Skeletal muscle satellite cell (primary cell): ENCODE measurements around the gene HOXC10. TPM values are rescaled to one million over a fixed set of nuclear protein-coding genes. Genes with fewer than 3 reads are reported as not detected.
A peak's percentile ranks its signal among the peaks of the same experiment; 100 is the strongest.

ENCODE experiments used
- H3K27me3 ChIP-seq: 2 replicates; pipeline ENCODE4 v1.7.0; 2013; ENCODE audit warnings: low read length; ENCODE audit not compliant: control insufficient read depth, insufficient read depth
- H3K36me3 ChIP-seq: 2 replicates; pipeline ENCODE4 v1.7.0; 2013; ENCODE audit warnings: mild to moderate bottlenecking, control low read depth, low read length; ENCODE audit not compliant: insufficient read depth
- H3K4me1 ChIP-seq: 2 replicates; pipeline ENCODE4 v1.7.0; 2013; ENCODE audit warnings: low read length; ENCODE audit not compliant: control insufficient read depth, insufficient read depth
- H3K4me2 ChIP-seq: 2 replicates; pipeline ENCODE4 v1.7.0; 2013; ENCODE audit warnings: mild to moderate bottlenecking, low read length
- H3K4me3 ChIP-seq: 2 replicates; pipeline ENCODE4 v1.7.0; 2013; ENCODE audit warnings: low read length
- H3K9ac ChIP-seq: 2 replicates; pipeline ENCODE4 v1.7.0; 2013; ENCODE audit warnings: mild to moderate bottlenecking, low read depth, low read length, moderate library complexity
- H3K9me3 ChIP-seq: replicated peaks from 2 replicates; pipeline ENCODE4 v1.7.0; 2013; ENCODE audit warnings: mild to moderate bottlenecking, control low read depth, low read length
- small RNA-seq: library from RNA; depleted of rRNA; stranded (forward); fragments of <200 nt; gene quantifications from one replicate; pipeline ENCODE3, GENCODE V24; 2012

The HOXC10 gene

DNA sequence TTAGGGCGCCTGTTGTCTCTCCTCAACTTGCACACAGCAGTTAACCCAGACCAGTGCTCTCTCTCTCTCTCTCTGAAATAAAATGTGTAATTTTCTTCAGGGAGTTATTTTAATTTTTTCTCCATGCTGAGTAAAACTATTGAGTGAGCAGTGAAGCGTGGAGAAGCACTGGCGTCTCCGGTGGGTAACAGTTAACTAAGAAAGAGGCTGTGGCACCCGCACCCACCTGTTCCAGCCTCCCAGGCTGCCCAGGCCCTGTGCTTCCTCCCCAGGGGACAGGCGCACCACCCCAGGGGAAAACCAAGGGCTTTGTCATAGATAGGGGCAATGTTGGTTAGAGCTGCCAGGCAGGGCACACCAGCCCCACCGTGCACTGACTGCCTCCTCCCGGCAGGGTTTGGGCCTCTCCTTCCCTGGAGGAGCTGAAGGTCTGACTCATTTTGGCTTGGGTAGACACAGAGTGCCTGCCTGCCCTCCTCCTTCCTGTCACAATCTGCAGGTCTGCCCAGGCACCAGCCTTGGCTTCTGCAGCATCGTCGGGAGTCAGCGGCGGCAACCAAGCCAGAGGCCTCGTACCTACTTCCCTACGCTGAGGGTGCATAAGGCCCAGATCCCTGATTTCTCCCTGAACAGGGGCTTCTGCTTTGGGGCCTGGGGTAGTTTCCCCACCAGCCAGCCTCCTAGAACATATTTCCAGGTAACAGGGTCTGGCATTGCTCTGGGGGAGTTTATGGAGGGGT, 51.8 kb downstream of the HOXC10 start:
- Histone ChIP-seq H3K4me1 (peaks cover 28% of the 10 kb centered on the region), H3K36me3 (peaks cover 7% of the 10 kb centered on the region), H3K4me2 (peak overlapping the region; percentile 2), H3K9ac (no peak overlapping the region), H3K27me3 (no peaks in the 10 kb centered on the region), H3K4me3 (no peak overlapping the region), H3K9me3 (no peaks in the 10 kb centered on the region)

DNA sequence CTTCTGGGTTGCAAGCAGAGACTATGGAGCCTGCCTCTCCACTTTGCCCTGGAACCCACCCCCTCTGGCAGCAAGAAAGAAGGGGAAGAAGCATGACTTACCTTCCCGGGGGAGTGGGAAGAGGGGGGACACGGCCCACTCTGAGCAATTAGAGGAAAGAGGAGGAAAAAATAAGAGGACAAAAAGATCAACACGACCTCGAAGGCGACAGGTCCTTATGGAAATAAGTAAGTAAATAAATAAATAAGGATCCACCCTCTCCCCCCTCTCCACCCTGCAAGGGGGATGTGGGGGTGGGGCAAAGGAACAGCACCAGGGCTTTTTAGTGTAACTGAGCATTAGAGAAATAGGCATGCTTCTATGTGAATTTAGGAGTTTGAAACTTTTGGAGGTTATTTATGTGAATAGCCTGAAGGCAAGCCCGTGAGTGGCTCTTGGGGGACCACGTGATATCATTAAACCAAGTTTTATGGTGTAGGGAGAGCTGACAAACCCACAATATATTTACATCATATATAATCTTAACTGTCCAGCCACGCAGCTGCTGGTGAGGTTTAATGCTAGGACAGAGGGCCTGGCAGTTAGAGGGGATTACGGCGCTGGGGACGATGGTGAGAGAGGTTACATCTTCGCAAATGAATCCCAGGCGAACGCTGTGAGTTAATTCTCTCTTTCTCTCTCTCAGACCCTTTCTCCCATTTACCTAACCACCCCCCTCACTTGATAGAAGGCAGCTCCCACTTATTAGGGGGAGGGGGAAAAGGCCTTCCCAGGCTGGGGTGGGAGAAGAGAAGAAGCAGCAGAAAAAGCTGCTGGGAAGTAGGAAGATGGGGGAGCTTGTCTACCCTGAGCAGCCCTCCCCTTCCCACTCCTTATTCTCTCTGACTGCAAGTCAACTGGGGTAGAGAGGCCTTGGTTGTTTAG, 52.7 kb downstream of the HOXC10 start:
- Histone ChIP-seq H3K27me3 (no peaks in the 10 kb centered on the region), H3K36me3 (peaks cover 3% of the 10 kb centered on the region)

DNA sequence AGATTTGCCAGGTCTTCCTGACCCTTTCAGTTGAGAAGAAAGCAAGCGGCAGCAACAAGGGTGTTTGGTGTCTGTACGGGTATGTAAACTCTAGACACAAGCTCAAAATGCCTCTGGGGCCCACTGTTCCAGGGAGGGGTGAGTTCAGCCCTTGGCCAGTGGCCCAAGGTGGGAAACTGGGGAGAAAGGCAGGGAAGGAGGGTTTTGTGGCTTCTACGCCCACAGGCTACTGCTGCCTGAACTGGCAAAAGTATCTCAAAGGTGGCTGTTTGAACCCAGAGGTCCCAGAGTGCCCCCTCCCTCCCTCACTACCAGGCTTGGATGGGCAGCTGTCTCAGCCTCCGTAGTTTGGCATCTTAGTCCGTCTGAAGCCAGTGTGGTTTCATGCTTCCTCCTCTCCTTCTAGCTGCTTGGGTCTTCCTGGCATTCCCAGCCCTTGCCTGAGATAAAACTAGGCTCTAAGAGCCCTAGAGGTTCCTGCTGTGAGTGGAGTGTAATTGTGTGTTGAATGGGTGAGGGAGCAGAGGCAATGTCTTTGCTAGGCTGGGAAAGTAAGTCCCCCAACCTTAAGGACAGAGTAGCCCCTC, 53.4 kb downstream of the HOXC10 start:
- peaks cover 30% of the 10 kb centered on the region for H3K4me1 ChIP-seq
- H3K27me3 ChIP-seq: no peaks in the 10 kb centered on the region
- no peak overlapping the region for H3K4me3 ChIP-seq
- H3K9me3 ChIP-seq: no peaks in the 10 kb centered on the region
- H3K4me2 ChIP-seq: no peak overlapping the region
- peaks cover 3% of the 10 kb centered on the region for H3K36me3 ChIP-seq
- no peak overlapping the region for H3K9ac ChIP-seq

More for the DNA sequence above, 52.7 kb downstream of the HOXC10 start:
- no peak overlapping the region for H3K9ac ChIP-seq
- H3K4me3 ChIP-seq: no peak overlapping the region
- no peaks in the 10 kb centered on the region for H3K9me3 ChIP-seq
- peaks cover 28% of the 10 kb centered on the region for H3K4me1 ChIP-seq
- H3K4me2 ChIP-seq: peak overlapping the region; percentile 2

DNA sequence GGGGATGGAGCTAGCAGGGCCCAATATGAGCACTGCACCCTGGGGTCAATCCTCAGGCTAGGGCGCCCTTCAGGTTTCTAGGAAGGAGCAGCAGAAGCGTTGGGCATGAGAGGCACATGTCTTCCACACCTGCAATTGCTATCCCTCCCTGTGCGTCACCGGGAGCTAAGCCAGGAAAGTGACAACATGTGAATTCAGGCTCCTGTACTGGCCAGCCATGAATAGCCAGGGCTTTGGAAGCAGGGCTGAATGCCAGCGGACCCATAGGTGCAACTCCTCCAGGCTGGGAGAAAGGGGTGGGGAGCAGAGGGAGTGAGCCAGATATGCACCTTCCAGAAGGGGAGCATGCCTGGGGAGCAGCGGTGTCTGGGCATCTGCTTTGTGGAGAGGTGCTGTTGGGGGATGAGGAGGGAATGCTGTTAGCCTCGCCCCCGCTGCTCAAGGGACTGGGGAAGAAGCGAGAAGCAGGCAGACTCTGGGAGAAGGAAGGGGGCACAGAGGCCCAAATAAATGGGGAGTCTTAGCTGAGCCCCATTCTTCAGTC, 54.0 kb downstream of the HOXC10 start:
- peaks cover 35% of the 10 kb centered on the region for H3K4me1 ChIP-seq
- H3K4me3 ChIP-seq: no peak overlapping the region
- H3K27me3 ChIP-seq: no peaks in the 10 kb centered on the region
- H3K4me2 ChIP-seq: no peak overlapping the region
- H3K9me3 ChIP-seq: no peaks in the 10 kb centered on the region
- H3K9ac ChIP-seq: no peak overlapping the region
- peaks cover 3% of the 10 kb centered on the region for H3K36me3 ChIP-seq

DNA sequence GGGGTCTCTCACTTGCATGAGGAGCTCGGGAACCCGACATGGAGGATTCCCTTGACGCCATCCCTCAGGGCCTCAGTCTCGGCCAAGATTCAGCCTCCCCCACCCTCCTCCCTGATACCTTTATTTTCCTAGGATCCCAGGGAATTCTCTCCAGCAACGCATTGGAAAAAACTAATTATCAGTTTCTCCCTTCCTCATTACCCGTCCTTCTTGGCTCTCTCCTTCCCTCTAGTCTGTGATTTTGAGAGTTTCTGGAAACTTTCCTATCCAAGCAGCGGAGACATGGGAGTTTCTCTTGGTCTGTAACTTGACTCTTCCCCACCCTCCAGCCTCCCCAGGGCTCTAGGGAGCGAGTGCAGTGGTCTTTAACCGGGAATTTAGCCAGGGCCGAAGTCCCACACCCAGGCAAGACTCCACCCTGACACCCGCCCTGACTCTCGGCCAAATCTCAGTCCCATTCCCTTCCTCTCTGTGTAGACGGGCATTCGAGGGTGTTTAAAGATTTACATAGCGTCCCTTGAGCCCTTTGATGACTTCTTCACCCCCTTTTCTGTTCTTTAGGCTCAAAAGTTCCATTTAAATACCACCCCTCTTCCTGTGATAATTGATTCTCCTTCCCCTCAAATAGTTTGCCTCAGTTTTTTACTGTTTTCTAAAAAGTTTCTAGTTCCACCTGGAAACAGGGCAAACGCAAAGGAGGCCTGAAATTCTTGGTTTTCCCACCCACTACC, 54.6 kb downstream of the HOXC10 start:
- peaks cover 3% of the 10 kb centered on the region for H3K36me3 ChIP-seq
- H3K4me1 ChIP-seq: peaks cover 41% of the 10 kb centered on the region
- H3K27me3 ChIP-seq: no peaks in the 10 kb centered on the region

More for the DNA sequence above, 54.6 kb downstream of the HOXC10 start:
- no peak overlapping the region for H3K4me2 ChIP-seq
- H3K9ac ChIP-seq: no peak overlapping the region
- H3K9me3 ChIP-seq: no peaks in the 10 kb centered on the region
- H3K4me3 ChIP-seq: no peak overlapping the region

Small RNA genes within 50 kb of the gene (small RNA-seq; reads per million reads assigned to genes)
- gene AC012531.3: not detected
- not detected for gene AC012531.4
- 0.98 reads per million, percentile 29 among the genes with 10 or more reads in this experiment for gene HOXC5
- 0.42 reads per million for gene MIR196A2
- gene MIR615: 3.8 reads per million, percentile 82 among the genes with 10 or more reads in this experiment
- not detected for gene RF01905
- gene RF01906: not detected
